K562 (cell line): ENCODE measurements around the gene SLITRK3. TPM values are rescaled to one million over a fixed set of nuclear protein-coding genes. Genes with fewer than 3 reads are reported as not detected.

Source experiments
- ATAC-seq: fragments of 200-7000 bp; cut with Tn5 transposase; 3 replicates; pipeline ENCODE4 v1.9.1; 2020; ENCODE audit warnings: moderate library complexity
- BruUV-seq: library from RNA; stranded (reverse); fragments of 400-500 nt; replicated peaks from 2 replicates; lab custom pipeline; 2021; lab: Mats Ljungman, UMichigan
- CTCF ChIA-PET: fragments of 300-600 bp; formaldehyde crosslinking; extraction: SDS; loops from one replicate; lab custom pipeline; 2021; ENCODE audit warnings: low intra/inter-chr PET ratio; lab: Yijun Ruan, JAX
- POLR2A ChIA-PET: fragments of 300-600, 350-650 bp; sonication (Branson Sonifier 250); formaldehyde crosslinking; extraction: SDS; loops from one replicate; lab custom pipeline; 2021; ENCODE audit warnings: antibody characterized with exemption, inconsistent platforms; lab: Yijun Ruan, JAX
- DNase-seq, 4 experiments: peaks; one replicate each; pipeline versions ENCODE4 v3.0.0 to v3.0.0-alpha.2; 2011 to 2018; ENCODE audit warnings: low spot score in 3 of 4, mixed read lengths in 3 of 4; ENCODE audit errors: extremely low read depth in 1 of 4
- FAIRE-seq: peaks from 2 replicates; lab custom pipeline; 2011; peaks lifted over from hg19 to GRCh38; lab: Jason Lieb, UNC
- H2AFZ ChIP-seq: 2 replicates; pipeline ENCODE4 v1.6.0; 2011; ENCODE audit warnings: low read depth, low read length, control low read depth, inconsistent platforms
- H3K27ac ChIP-seq: fragments of 200-600 bp; 3 replicates; pipeline ENCODE4 v1.8.0; 2011; ENCODE audit warnings: low read depth, mild to moderate bottlenecking, control low read depth, inconsistent platforms, low read length, moderate library complexity, mixed read lengths; ENCODE audit errors: extremely low read depth
- H3K27me3 ChIP-seq, 2 experiments: fragments of 300-600 bp in 1 of 2; 2 replicates in 1 of 2; 3 replicates in 1 of 2; pipeline versions ENCODE4 v1.6.0 to v1.8.0; 2011; ENCODE audit warnings: inconsistent platforms in 2 of 2, low read length in 2 of 2, mild to moderate bottlenecking in 1 of 2, mixed read lengths in 1 of 2, moderate library complexity in 1 of 2; ENCODE audit not compliant: control insufficient read depth in 2 of 2, insufficient read depth in 2 of 2
- H3K36me3 ChIP-seq: fragments of 300-600 bp; 3 replicates; pipeline ENCODE4 v1.8.0; 2011; ENCODE audit warnings: mild to moderate bottlenecking, low read length, inconsistent platforms; ENCODE audit not compliant: control insufficient read depth, insufficient read depth
- H3K4me1 ChIP-seq, 2 experiments: fragments of 200-600 bp in 1 of 2; replicated peaks in 1 of 2; 2 replicates in 1 of 2; 3 replicates in 1 of 2; pipeline versions ENCODE4 v1.5.1 to v1.8.0; 2011; ENCODE audit warnings: inconsistent platforms in 2 of 2, low read length in 2 of 2, mild to moderate bottlenecking in 1 of 2, mixed read lengths in 1 of 2, moderate library complexity in 1 of 2; ENCODE audit not compliant: control insufficient read depth in 2 of 2, insufficient read depth in 2 of 2
- H3K4me2 ChIP-seq: 2 replicates; pipeline ENCODE4 v1.6.1; 2011; ENCODE audit warnings: low read length, control low read depth, inconsistent platforms, mixed read lengths; ENCODE audit not compliant: insufficient read depth
- H3K4me3 ChIP-seq: fragments of 200-600 bp; sonication (generic), shearing (Covaris generic); 2 replicates; pipeline ENCODE4 v1.5.1; 2016; ENCODE audit warnings: control low read depth, inconsistent platforms
- H3K79me2 ChIP-seq: fragments of 200-600 bp; 3 replicates; pipeline ENCODE4 v1.8.0; 2011; ENCODE audit warnings: low read length, inconsistent platforms; ENCODE audit not compliant: control insufficient read depth, insufficient read depth
- H3K9ac ChIP-seq, 2 experiments: 2 replicates each; pipeline versions ENCODE4 v1.6.0 to v1.6.1; 2011; ENCODE audit warnings: low read depth in 2 of 2, low read length in 2 of 2, control low read depth in 1 of 2, inconsistent platforms in 1 of 2, mild to moderate bottlenecking in 1 of 2, mixed read lengths in 1 of 2; ENCODE audit not compliant: insufficient read depth in 1 of 2
- H3K9me1 ChIP-seq: one replicate; pipeline ENCODE4 v1.6.0; 2011; ENCODE audit warnings: inconsistent platforms, mild to moderate bottlenecking, low read length, moderate library complexity; ENCODE audit not compliant: control insufficient read depth, insufficient read depth
- H3K9me3 ChIP-seq: replicated peaks from 2 replicates; pipeline ENCODE4 v1.5.1; 2011; ENCODE audit warnings: low read depth, low read length, inconsistent platforms; ENCODE audit not compliant: control insufficient read depth, insufficient read depth
- H4K20me1 ChIP-seq: replicated peaks from 2 replicates; pipeline ENCODE4 v1.6.1; 2011; ENCODE audit warnings: low read length, inconsistent platforms, mixed read lengths; ENCODE audit not compliant: control insufficient read depth, insufficient read depth
- CBX3 ChIP-seq, 2 experiments: IDR thresholded peaks; 1 replicate in 1 of 2; 2 replicates in 1 of 2; pipeline ENCODE4 v1.6.1; 2012; ENCODE audit warnings: inconsistent platforms in 2 of 2, low read length in 2 of 2, borderline replicate concordance in 1 of 2, control low read depth in 1 of 2
- CREM ChIP-seq: IDR thresholded peaks from 2 replicates; pipeline ENCODE4 v1.6.1; 2014; ENCODE audit warnings: antibody characterized with exemption, low read depth
- HSF4 ChIP-seq: fragments of 250-450 bp; sonication (Bioruptor Pico); IDR thresholded peaks from 2 replicates; pipeline ENCODE4 v2.1.2; 2022; ENCODE audit warnings: mild to moderate bottlenecking, moderate library complexity, borderline replicate concordance
- ILF3 ChIP-seq: fragments of 450-650 bp; IDR thresholded peaks from 2 replicates; pipeline ENCODE4 v1.6.1; 2018; ENCODE audit warnings: antibody characterized with exemption, mild to moderate bottlenecking, moderate library complexity, borderline replicate concordance
- KDM1A ChIP-seq, 2 experiments: fragments of 450-650 bp; IDR thresholded peaks; 2 replicates each; pipeline ENCODE4 v1.6.1; 2016; ENCODE audit warnings: mild to moderate bottlenecking in 2 of 2
- POLR2G ChIP-seq: fragments of 200-400 bp; formaldehyde crosslinking; IDR thresholded peaks from 2 replicates; pipeline ENCODE4 v1.6.1; 2017; ENCODE audit warnings: low read depth, mild to moderate bottlenecking, antibody characterized with exemption, low read length, moderate library complexity
- RAD21 ChIP-seq, 2 experiments: fragments of 250-450 bp in 1 of 2; fragments of 450-650 bp in 1 of 2; sonication (Bioruptor Pico) in 1 of 2; formaldehyde crosslinking in 1 of 2; IDR thresholded peaks in 1 of 2; conservative IDR thresholded peaks in 1 of 2; 2 replicates each; pipeline versions ENCODE4 v1.4.0 to v1.8.0; 2020 to 2022; ENCODE audit warnings: mild to moderate bottlenecking in 2 of 2, moderate library complexity in 1 of 2
- REST ChIP-seq, 2 experiments: fragments of 450-650 bp; formaldehyde crosslinking in 1 of 2; IDR thresholded peaks; 2 replicates each; pipeline versions ENCODE4 v1.4.0 to v1.6.1; 2014 to 2020; ENCODE audit warnings: mild to moderate bottlenecking in 2 of 2, borderline replicate concordance in 1 of 2, low read depth in 1 of 2
- TAF7 ChIP-seq: fragments of 450-650 bp; IDR thresholded peaks from 2 replicates; pipeline ENCODE4 v1.6.1; 2016; ENCODE audit warnings: missing genetic modification characterization, missing compliant biosample characterization
- USF1 ChIP-seq: sonication (generic); formaldehyde crosslinking; IDR thresholded peaks from 2 replicates; pipeline ENCODE4 v1.9.0; 2022; ENCODE audit warnings: mild to moderate bottlenecking, missing genetic modification reagents
- XRCC5 ChIP-seq: fragments of 200-400 bp; formaldehyde crosslinking; IDR thresholded peaks from 2 replicates; pipeline ENCODE4 v1.6.1; 2017; ENCODE audit warnings: low read depth, mild to moderate bottlenecking, low read length
- WGBS: fragments of 100-300 bp; shearing (Covaris generic); methylation state at CpG from one replicate; pipeline ENCODE4 v1.1.6; 2016; ENCODE audit warnings: low coverage, mixed read lengths; ENCODE audit not compliant: insufficient coverage; ENCODE audit errors: missing lambda C conversion rate; 5-methylcytosine and 5-hydroxymethylcytosine counted together
- in situ Hi-C: fragments of 300-500 bp; cut with MboI; formaldehyde crosslinking; loops from 4 replicates; pipeline ENCODE4 v1.15.0; 2018; ENCODE audit warnings: inconsistent platforms, mixed read lengths
- intact Hi-C: fragments of 100-400 bp; cut with micrococcal nuclease; formaldehyde crosslinking; loops from 2 replicates; pipeline ENCODE4 v1.14.2; 2022
- polyA plus RNA-seq, 8 experiments: library from polyadenylated mRNA; depleted of rRNA in 4 of 8; stranded (reverse) in 5 of 8; unstranded in 3 of 8; fragments of >200 nt; fragmentation: Nextera tagmentation in 2 of 8; fragmentation: Illumina TruSeq in 1 of 8; extraction: Ambion mirVana in 2 of 8; extraction: Trizol in 1 of 8; gene quantifications; 2 replicates each; pipeline versions ENCODE4 v1.2.1 to v1.2.3, GENCODE V29; 2011 to 2014; ENCODE audit warnings: inconsistent platforms in 1 of 8, missing spikeins in 1 of 8
- total RNA-seq, 7 experiments: library from RNA; depleted of rRNA in 6 of 7; stranded (reverse); fragments of >200 nt in 6 of 7; fragmentation: Illumina TruSeq in 2 of 7; extraction: Trizol in 2 of 7; gene quantifications; 2 replicates each; pipeline versions ENCODE4 v1.2.1 to v1.2.3, GENCODE V29; 2011 to 2021; ENCODE audit warnings: low replicate concordance in 1 of 7

Gene SLITRK3
- total and polyA plus RNA-seq, 9 of the 15 experiments (the other 6 are each of a cell fraction or from before 2014, with no cell fraction given), result not detected

DNA sequence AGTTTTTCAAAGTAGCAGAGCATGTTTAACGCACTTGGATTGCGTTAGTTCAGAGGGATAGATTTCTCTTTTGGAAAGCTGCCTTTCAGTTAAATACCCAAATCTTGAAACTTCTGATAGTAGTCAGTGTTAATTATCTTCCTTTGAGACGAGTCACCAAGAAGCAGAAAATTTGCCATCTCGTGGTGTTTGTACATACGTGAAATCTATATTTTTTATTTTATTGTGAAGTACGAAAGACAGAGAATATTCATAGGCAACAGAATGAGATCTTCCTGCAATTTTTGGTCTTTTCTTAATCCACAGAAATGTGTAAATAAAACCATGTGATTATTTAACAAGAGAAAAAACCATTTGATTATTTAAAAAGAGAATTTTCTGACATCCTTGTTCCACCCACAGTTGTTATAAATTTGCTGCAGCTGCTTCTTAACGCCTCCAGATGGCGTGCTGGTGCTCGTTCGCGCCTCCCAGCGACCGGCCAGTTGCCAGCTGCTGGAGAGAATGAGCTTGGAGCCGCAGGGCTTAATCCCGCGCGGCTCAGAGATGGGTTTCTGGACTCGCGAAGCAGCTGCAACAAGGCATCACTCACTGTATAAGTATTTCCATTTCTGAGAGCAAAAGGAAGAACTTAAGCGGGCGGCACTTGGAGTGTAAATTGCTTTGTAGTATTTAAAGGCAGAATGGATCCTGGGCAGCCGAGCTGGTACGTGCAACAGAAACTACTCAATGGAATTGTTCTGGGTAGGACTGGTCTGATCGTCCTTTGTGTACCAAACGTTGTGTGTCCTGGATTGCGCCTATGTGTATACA lies 10.5 kb upstream of the SLITRK3 start:
- Histone ChIP-seq H3K9me3 (no peaks in the 10 kb centered on the region), H3K36me3 (no peaks in the 10 kb centered on the region), H3K9me1 (no peaks in the 10 kb centered on the region), H3K4me2 (no peak overlapping the region), H3K4me3 (no peak overlapping the region), H3K4me1 (no peaks in the 10 kb centered on the region), H3K27ac (no peak overlapping the region), H3K79me2 (no peaks in the 10 kb centered on the region), H2AFZ (no peak overlapping the region), H3K9ac (no peak overlapping the region), H3K27me3 (no peaks in the 10 kb centered on the region), H4K20me1 (no peaks in the 10 kb centered on the region)
- in situ Hi-C loops (no loop called here), intact Hi-C loops (no loop called here)
- ChIA-PET CTCF (interaction anchor here (0.6 kb wide), 1 partner anchor 285 kb away, joined by 5 read pairs; no protein-coding TSS in a partner anchor), POLR2A (no interaction called here)
- peak in 3 of 4 experiments; percentile 19 to 65 (median 39) for DNase-seq
- FAIRE-seq, result peak; percentile 65
- ATAC-seq, result peak; percentile 88
- 6% methylated on average over 26 of the region's 26 CpGs for WGBS
- no TSS peak for BruUV-seq
- no peak for TF ChIP-seq KDM1A (IDR thresholded peaks at IDR 0.05)
- TF ChIP-seq POLR2G, result no peak
- TF ChIP-seq HSF4, result no peak
- peak; percentile 62 to 67 for TF ChIP-seq RAD21 (CRISPR knock-in tag; conservative IDR thresholded peaks at IDR 0.05 in 1 of 2, IDR thresholded peaks at IDR 0.05 in 1 of 2)
- TF ChIP-seq CREM, result no peak
- no peak for TF ChIP-seq CBX3 (IDR thresholded peaks at IDR 0.05; ENCODE audit: borderline replicate concordance in 1 of 2, low read length in 2 of 2)
- no peak for TF ChIP-seq XRCC5
- no peak for TF ChIP-seq USF1 (CRISPR knock-in tag)
- peak; percentile 27; the same call in 1 of the 2 replicates for TF ChIP-seq REST (IDR thresholded peaks at IDR 0.05; ENCODE audit: borderline replicate concordance)
- TF ChIP-seq REST (CRISPR knock-in tag; IDR thresholded peaks at IDR 0.05; ENCODE audit: low read depth), result no peak
- TF ChIP-seq TAF7 (tag), result no peak
- no peak for TF ChIP-seq ILF3
